ENCODE results near the gene PARG. TPM values are rescaled to one million over a fixed set of nuclear protein-coding genes. Genes with fewer than 3 reads are reported as not detected.

PARG gene
- total RNA-seq, 1 donor from 2014 or later = 34.9 TPM

DNA sequence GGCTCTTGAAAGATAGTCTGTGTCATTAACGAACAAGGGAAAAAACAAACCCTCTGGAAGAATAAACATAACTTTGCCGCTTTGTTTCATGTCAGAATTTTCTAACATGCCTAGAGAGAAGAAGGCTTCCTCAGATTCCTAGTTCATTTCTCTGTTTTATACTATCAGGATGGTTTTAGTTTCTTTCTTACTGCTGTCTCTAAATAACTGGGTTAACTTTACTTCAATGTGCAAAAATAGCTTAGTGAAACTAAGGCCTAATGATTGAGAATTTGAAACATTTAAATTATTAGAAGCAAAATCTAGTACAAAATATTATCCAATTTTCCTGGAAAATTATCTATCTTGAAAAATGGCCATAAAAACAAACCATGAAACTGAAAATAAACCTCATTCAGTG is 107.6 kb downstream of the PARG start:
- H3K27ac Mint-ChIP-seq = no peak overlapping the region
- H3K36me3 Mint-ChIP-seq (ENCODE audit: low read depth) = peaks cover 6% of the 10 kb centered on the region
- DNase-seq (ENCODE audit: low spot score) = no peak
- no peaks in the 10 kb centered on the region for H3K9me3 Mint-ChIP-seq
- no peaks in the 10 kb centered on the region for H3K27me3 Mint-ChIP-seq (ENCODE audit: low read depth)
- H3K4me3 Mint-ChIP-seq (ENCODE audit: low read depth) = no peak overlapping the region
- H3K4me1 Mint-ChIP-seq (ENCODE audit: low read depth) = no peaks in the 10 kb centered on the region
- intact Hi-C loops (cut with micrococcal nuclease) = loop anchor here (10.0 kb wide), 1 partner anchor 1321 kb away; no protein-coding TSS in a partner anchor

DNA sequence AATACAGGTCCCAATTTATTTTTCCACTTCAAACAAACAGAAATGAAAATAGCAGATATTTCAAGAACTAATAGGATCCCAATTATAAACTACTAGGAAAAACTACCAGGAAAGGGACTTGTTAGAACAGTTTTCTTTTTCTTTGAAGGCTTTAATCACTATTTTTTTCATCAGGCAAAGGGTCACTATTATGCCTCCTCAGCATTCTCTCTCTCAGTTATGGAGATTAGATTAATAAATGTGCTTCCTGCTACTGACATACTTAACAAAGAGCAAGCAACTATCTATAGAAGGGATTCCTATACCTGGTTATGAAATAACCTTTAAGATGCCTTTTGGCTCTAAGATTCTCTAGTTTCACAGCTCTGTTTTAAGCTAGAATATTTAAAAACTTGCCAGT is 108.7 kb downstream of the PARG start:
- Mint-ChIP-seq H3K4me3 (ENCODE audit: low read depth) (no peak overlapping the region), H3K9me3 (no peaks in the 10 kb centered on the region)

DNA sequence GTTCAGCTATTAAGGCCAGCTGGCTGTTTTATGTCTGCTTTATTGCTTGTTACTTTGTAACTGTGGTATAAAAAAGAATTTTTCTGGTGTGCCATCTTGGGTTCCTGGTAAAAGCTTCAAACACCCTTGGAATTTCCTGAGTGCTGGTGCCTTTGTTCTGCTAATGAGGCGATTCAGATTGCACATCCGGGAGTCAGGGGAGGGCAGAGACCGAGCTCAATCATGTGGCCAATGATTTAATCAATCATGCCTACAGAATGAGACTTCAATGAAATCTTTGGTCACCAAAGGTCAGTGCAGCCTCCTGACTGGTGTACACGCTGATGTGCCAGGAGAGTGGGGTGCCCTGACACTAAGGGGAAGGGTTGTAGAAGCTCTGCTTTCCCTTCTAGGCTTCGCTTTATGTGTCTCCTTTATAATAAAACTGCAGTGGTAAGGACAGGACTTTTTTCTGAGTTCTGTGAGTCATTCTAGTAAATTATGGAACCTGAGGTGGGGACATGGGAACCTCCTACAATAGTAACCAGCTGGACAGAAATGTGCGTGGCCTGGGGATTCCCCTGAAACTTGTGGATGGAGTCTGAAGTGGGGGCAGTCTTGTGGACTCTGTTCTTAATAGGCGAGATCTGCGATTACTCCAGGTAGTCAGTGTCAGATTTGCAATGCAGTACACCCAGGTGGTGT is 110.3 kb downstream of the PARG start:
- Mint-ChIP-seq H3K4me1 (ENCODE audit: low read depth) (no peaks in the 10 kb centered on the region), H3K27me3 (ENCODE audit: low read depth) (no peaks in the 10 kb centered on the region), H3K9me3 (no peaks in the 10 kb centered on the region), H3K27ac (no peak overlapping the region), H3K36me3 (ENCODE audit: low read depth) (peaks cover 3% of the 10 kb centered on the region), H3K4me3 (ENCODE audit: low read depth) (no peak overlapping the region)
- no peak for DNase-seq (ENCODE audit: low spot score)
- intact Hi-C loops (cut with micrococcal nuclease) = loop anchor here (10.0 kb wide), 1 partner anchor 1323 kb away; no protein-coding TSS in a partner anchor

More for the DNA sequence above, 108.7 kb downstream of the PARG start:
- Mint-ChIP-seq H3K4me1 (ENCODE audit: low read depth) (no peaks in the 10 kb centered on the region), H3K36me3 (ENCODE audit: low read depth) (peaks cover 3% of the 10 kb centered on the region), H3K27me3 (ENCODE audit: low read depth) (no peaks in the 10 kb centered on the region), H3K27ac (no peak overlapping the region)
- DNase-seq (ENCODE audit: low spot score) = no peak
- intact Hi-C loops (cut with micrococcal nuclease) = loop anchor here (10.0 kb wide), 1 partner anchor 1322 kb away; no protein-coding TSS in a partner anchor

DNA sequence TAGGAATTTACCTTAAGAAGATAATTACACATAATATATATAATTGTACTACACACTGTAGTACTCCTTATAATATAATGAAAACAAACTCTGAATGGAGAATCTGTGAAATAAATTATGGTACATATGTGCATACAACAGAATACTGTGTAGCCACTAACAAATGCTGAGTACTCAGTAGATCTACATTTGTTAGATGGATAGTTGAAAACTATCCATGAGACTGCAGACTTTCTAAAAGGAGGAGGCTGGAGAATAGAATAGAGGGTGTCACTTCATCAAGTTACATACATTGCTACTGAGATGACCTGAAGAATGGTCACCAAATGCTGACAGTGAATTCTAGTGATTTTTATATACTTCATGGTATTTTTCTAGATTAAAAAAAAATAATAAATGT is 111.0 kb downstream of the PARG start:
- no peak overlapping the region for H3K4me3 Mint-ChIP-seq (ENCODE audit: low read depth)
- no peak overlapping the region for H3K27ac Mint-ChIP-seq
- no peaks in the 10 kb centered on the region for H3K9me3 Mint-ChIP-seq
- H3K36me3 Mint-ChIP-seq (ENCODE audit: low read depth) = peaks cover 3% of the 10 kb centered on the region
- no peaks in the 10 kb centered on the region for H3K27me3 Mint-ChIP-seq (ENCODE audit: low read depth)
- DNase-seq (ENCODE audit: low spot score) = no peak
- intact Hi-C loops (cut with micrococcal nuclease) = loop anchor here (10.0 kb wide), 1 partner anchor 1324 kb away; no protein-coding TSS in a partner anchor
- H3K4me1 Mint-ChIP-seq (ENCODE audit: low read depth) = no peaks in the 10 kb centered on the region

DNA sequence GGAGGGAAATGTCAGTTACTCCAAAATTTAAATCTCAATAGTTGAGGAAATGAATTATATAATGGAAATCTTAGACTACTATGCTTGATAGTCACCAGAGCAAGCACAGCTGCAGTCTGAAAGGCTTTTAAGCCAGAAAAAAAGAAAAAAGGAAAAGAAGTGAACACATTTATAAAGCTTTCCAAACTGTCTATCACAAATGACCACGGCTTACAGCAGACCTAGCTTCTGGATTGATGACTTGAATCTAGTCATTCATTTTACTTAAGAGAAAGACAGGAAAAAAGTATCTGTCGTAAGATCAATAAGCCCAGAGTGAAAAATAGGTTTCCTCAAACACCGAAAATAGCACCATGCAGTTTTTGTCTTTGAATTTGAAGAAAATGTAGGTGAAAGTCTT is 111.8 kb downstream of the PARG start:
- Mint-ChIP-seq H3K4me3 (ENCODE audit: low read depth) (no peak overlapping the region), H3K36me3 (ENCODE audit: low read depth) (peaks cover 6% of the 10 kb centered on the region), H3K27ac (no peak overlapping the region), H3K9me3 (no peaks in the 10 kb centered on the region), H3K27me3 (ENCODE audit: low read depth) (no peaks in the 10 kb centered on the region), H3K4me1 (ENCODE audit: low read depth) (no peaks in the 10 kb centered on the region)
- intact Hi-C loops (cut with micrococcal nuclease) = loop anchor here (10.0 kb wide), 1 partner anchor 1325 kb away; no protein-coding TSS in a partner anchor
- no peak for DNase-seq (ENCODE audit: low spot score)

DNA sequence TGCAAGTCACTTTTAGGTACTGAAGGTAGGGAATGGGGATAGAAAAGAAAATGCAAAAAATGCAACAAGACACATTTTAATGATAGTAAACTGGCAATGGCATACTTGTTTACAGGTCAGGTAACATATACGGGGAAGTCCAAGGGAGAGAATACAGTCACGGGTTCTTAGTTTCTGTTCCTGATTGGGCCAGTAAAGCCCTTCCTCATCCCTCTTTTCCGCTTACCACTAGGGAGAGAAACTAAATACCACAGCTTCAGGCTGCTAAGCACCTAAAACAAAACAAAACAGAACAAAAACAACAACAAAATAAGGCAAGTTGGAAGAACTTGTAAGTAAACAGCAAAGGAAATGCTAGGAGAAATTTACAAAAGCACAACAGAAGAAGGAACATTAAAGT is 114.5 kb downstream of the PARG start:
- no peak for DNase-seq (ENCODE audit: low spot score)
- Mint-ChIP-seq H3K36me3 (ENCODE audit: low read depth) (peaks cover 7% of the 10 kb centered on the region), H3K4me3 (ENCODE audit: low read depth) (no peak overlapping the region), H3K4me1 (ENCODE audit: low read depth) (no peaks in the 10 kb centered on the region), H3K27ac (no peak overlapping the region), H3K27me3 (ENCODE audit: low read depth) (no peaks in the 10 kb centered on the region), H3K9me3 (no peaks in the 10 kb centered on the region)
- intact Hi-C loops (cut with micrococcal nuclease) = no loop called here

DNA sequence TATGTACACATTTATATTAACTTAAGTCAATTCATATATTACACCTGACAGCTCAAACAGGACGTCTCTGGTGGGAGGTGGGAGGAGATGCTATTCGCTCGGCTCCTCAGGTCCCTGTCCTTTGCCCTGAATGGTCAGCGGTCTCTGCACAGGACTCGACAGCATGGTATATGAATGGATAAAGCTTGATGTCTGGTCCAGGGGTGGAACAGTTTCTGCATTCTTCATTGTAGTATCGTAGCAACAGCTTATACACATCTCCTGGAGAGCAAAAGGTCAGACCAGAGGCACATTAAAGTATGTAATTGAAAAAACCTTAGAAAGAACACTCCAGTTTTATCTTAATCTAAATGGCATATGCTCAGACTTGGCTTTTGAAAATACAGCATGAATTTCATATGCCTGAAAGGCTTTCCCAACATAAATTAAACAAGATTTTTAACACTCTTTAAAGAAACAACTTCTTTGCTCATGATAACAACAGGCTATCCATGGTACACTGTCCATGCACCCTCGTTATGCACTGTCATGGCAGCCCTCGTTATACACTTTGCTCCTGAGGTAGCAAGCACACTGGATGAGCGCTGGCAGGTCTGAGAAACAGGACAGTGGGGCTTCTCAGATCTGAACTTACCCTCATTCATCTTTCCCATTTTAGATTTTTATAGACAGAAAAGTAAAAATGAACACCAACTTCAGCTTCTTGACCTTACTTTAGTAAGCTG is 122.4 kb downstream of the PARG start:
- no peak for DNase-seq (ENCODE audit: low spot score)
- Mint-ChIP-seq H3K4me1 (ENCODE audit: low read depth) (no peaks in the 10 kb centered on the region), H3K9me3 (no peaks in the 10 kb centered on the region), H3K36me3 (ENCODE audit: low read depth) (peaks cover 20% of the 10 kb centered on the region), H3K27ac (no peak overlapping the region), H3K27me3 (ENCODE audit: low read depth) (no peaks in the 10 kb centered on the region), H3K4me3 (ENCODE audit: low read depth) (no peak overlapping the region)
- intact Hi-C loops (cut with micrococcal nuclease) = no loop called here

DNA sequence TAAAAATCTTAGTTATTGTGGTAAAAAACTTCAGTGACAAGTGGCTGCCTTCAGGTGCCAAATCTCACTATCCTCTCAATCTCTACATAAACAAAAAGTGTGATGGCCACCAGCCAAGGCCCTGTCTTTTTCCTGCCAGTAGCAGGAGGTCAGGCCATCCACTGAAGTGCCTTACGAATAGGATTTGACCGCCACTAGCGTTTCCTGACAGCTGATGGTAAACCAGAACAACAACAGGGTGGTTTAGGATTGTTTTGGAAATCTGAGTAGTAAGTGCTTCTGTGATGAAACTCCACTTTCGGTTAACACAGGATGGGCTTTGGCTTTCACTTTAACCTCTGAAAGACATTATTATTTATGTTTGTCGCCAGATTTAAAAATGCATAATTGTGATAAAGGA is 124.0 kb downstream of the PARG start:
- Mint-ChIP-seq H3K36me3 (ENCODE audit: low read depth) (peaks cover 20% of the 10 kb centered on the region), H3K4me1 (ENCODE audit: low read depth) (no peaks in the 10 kb centered on the region), H3K9me3 (no peaks in the 10 kb centered on the region), H3K27me3 (ENCODE audit: low read depth) (no peaks in the 10 kb centered on the region), H3K27ac (no peak overlapping the region), H3K4me3 (ENCODE audit: low read depth) (no peak overlapping the region)
- intact Hi-C loops (cut with micrococcal nuclease) = no loop called here
- DNase-seq (ENCODE audit: low spot score) = no peak

DNA sequence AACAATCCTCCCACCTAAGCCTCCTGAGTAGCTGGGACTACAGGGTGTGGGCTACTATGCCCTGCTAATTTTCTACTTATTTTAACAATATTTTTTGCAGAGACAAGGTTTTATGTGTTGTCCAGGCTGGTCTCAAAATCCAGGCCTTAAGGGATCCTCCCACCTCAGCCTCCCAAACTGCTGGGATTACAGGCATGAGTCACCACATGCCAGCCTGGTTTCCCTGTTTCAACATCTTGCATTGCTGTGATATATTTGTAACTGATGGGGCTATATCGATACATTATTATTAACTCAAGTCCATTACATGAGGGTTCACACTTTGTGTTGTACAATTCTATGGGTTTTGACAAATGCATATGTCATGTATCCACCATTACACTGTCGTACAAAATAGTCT is 137.8 kb downstream of the PARG start:
- Mint-ChIP-seq H3K4me1 (ENCODE audit: low read depth) (no peaks in the 10 kb centered on the region), H3K27ac (no peak overlapping the region), H3K9me3 (peaks cover 5% of the 10 kb centered on the region), H3K4me3 (ENCODE audit: low read depth) (no peak overlapping the region), H3K36me3 (ENCODE audit: low read depth) (no peaks in the 10 kb centered on the region), H3K27me3 (ENCODE audit: low read depth) (no peaks in the 10 kb centered on the region)
- DNase-seq (ENCODE audit: low spot score) = no peak
- intact Hi-C loops (cut with micrococcal nuclease) = no loop called here

DNA sequence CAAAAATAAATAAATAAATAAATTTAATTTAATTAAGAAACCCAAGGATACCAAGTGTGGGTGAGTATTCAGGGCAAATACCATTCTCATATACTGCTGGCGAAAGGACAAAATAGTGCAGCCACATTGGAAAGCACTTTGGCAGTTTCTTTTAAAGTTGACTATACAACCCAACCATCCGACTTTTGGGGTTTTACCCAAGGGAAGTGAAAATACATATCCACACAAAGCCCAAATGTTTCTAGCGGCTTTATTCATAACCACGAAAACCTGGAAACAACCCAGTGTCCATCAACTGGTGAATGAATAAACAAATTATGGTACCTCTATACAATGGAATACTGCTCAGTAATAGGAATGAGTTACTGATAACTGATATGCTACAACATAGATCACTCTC is 143.6 kb downstream of the PARG start:
- intact Hi-C loops (cut with micrococcal nuclease) = no loop called here

DNA sequence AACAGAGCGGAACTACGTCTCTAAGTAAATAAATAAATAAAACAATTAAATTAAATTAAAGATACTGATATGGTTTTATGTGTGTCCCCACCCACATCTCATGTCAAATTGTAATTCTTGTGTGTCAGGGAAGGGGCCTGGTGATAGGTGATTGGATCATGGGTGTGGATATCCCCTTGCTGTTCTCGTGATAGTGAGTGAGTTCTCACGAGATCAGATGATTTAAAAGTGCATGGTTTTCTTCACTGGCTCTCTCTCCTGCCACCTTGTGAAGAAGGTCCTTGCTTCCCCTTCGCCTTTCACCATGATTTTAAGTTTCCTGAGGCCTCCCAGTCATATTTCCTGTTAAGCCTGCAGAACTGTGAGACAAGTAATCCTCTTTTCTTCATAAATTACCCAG is 150.7 kb downstream of the PARG start:
- no peak for DNase-seq (ENCODE audit: low spot score)
- Mint-ChIP-seq H3K27me3 (ENCODE audit: low read depth) (no peaks in the 10 kb centered on the region), H3K36me3 (ENCODE audit: low read depth) (no peaks in the 10 kb centered on the region), H3K4me3 (ENCODE audit: low read depth) (no peak overlapping the region), H3K27ac (no peak overlapping the region), H3K4me1 (ENCODE audit: low read depth) (no peaks in the 10 kb centered on the region), H3K9me3 (no peaks in the 10 kb centered on the region)
- intact Hi-C loops (cut with micrococcal nuclease) = no loop called here

More for the DNA sequence above, 143.6 kb downstream of the PARG start:
- Mint-ChIP-seq H3K4me1 (ENCODE audit: low read depth) (no peaks in the 10 kb centered on the region), H3K9me3 (no peaks in the 10 kb centered on the region), H3K27ac (no peak overlapping the region), H3K27me3 (ENCODE audit: low read depth) (no peaks in the 10 kb centered on the region), H3K4me3 (ENCODE audit: low read depth) (no peak overlapping the region), H3K36me3 (ENCODE audit: low read depth) (no peaks in the 10 kb centered on the region)
- DNase-seq (ENCODE audit: low spot score) = no peak

DNA sequence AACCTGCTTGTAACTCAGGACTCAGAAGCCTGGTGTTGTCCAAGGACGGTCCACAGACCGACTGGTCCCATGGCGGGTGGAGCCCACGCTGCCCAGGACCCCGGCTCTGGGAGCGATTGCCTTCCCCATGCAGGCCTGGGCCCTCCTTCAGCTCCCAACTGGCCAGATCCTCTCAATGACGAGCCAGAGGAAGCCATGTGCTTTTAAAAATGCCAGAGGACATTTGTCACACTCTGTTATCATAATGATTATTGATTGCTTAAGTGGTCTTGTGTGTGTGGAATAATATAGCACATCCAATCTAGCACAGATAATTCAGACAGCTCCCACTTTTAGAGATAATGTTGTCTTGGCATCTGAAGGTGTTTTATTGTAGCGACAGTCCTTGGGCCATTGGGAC is 157.1 kb downstream of the PARG start:
- intact Hi-C loops (cut with micrococcal nuclease) = no loop called here
- H3K36me3 Mint-ChIP-seq (ENCODE audit: low read depth) = no peaks in the 10 kb centered on the region

DNA sequence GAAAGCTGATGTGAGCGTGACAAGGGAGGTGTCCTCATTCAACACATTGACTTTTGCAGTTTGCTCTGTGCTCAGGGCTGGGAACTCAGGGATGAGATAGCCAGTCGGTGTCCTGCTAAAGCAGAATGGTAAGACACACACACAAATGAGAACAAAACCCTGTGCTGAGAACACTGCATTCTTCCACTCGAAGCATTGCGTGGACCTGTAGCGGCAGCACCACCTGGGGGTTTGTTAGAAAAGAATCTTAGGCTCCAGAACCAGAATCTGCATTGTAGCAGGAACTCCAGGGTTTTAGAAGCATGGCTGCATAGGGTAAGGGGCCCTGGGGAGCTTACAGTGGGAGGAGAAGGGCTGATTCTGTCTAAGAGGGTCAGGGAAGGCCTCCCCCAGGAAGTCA is 158.2 kb downstream of the PARG start:
- Mint-ChIP-seq H3K4me1 (ENCODE audit: low read depth) (no peaks in the 10 kb centered on the region), H3K27me3 (ENCODE audit: low read depth) (peaks cover 5% of the 10 kb centered on the region), H3K4me3 (ENCODE audit: low read depth) (no peak overlapping the region), H3K27ac (no peak overlapping the region), H3K9me3 (no peaks in the 10 kb centered on the region), H3K36me3 (ENCODE audit: low read depth) (no peaks in the 10 kb centered on the region)
- intact Hi-C loops (cut with micrococcal nuclease) = no loop called here
- no peak for DNase-seq (ENCODE audit: low spot score)

More for the DNA sequence above, 157.1 kb downstream of the PARG start:
- no peak overlapping the region for H3K27ac Mint-ChIP-seq
- no peak for DNase-seq (ENCODE audit: low spot score)
- peaks cover 5% of the 10 kb centered on the region for H3K27me3 Mint-ChIP-seq (ENCODE audit: low read depth)
- no peak overlapping the region for H3K4me3 Mint-ChIP-seq (ENCODE audit: low read depth)
- H3K9me3 Mint-ChIP-seq = no peaks in the 10 kb centered on the region
- no peaks in the 10 kb centered on the region for H3K4me1 Mint-ChIP-seq (ENCODE audit: low read depth)

All from activated T-helper 2 cell treated with anti-CD3 and anti-CD28 coated beads, Interferon-gamma antibody, Interleukin-2, Interleukin-4, amounts not matched to agents 10 μg/mL and 5 μg/mL and 100 μg/mL, durations not matched to agents 14 hours and 24 hours and 36 hours (primary cell).